CD4-positive, alpha-beta T cell treated with Interleukin-17A for 1 hour (primary cell): ENCODE measurements around the gene GIMAP8.
"Not testable (repeated sequence)": the region's sequence is repeated elsewhere in the genome, so short reads cannot be mapped to it uniquely, and the experiment has no call there.

Source experiments
- DNase-seq: peaks from one replicate; pipeline ENCODE4 v3.0.0-alpha.2; 2020

The GIMAP8 gene

GRCh38 chr7:150441524-150441923 lies 8.9 kb upstream of the GIMAP8 start:
- DNase-seq: no peak

GRCh38 chr7:150442811-150443210 lies 7.6 kb upstream of the GIMAP8 start:
- no peak for DNase-seq

GRCh38 chr7:150443793-150444540 lies 6.5 kb upstream of the GIMAP8 start:
- no peak for DNase-seq

GRCh38 chr7:150444674-150445365 lies 5.6 kb upstream of the GIMAP8 start:
- no peak for DNase-seq

GRCh38 chr7:150446288-150446938 lies 4.0 kb upstream of the GIMAP8 start:
- no peak for DNase-seq

- no peak for DNase-seq
Observed at GRCh38 chr7:150447966-150448788, 2.3 kb upstream of the GIMAP8 start.

GRCh38 chr7:150448789-150449147 lies 1.7 kb upstream of the GIMAP8 start:
- peak; percentile 92 for DNase-seq

- DNase-seq: no peak
Observed at GRCh38 chr7:150449206-150449952, 1.1 kb upstream of the GIMAP8 start.

GRCh38 chr7:150451097-150451793 lies 815 bp downstream of the GIMAP8 start:
- DNase-seq: peak; percentile 77

GRCh38 chr7:150451833-150452461 lies 1.5 kb downstream of the GIMAP8 start:
- DNase-seq: peak; percentile 52

- DNase-seq: peak; percentile 57
Observed at GRCh38 chr7:150453181-150453580, 2.8 kb downstream of the GIMAP8 start.

- no peak for DNase-seq
Observed at GRCh38 chr7:150453892-150454291, 3.5 kb downstream of the GIMAP8 start.

GRCh38 chr7:150457064-150457463 lies 6.6 kb downstream of the GIMAP8 start:
- not testable (repeated sequence) for DNase-seq

GRCh38 chr7:150458235-150458634 lies 7.8 kb downstream of the GIMAP8 start:
- no peak for DNase-seq

- no peak for DNase-seq
Observed at GRCh38 chr7:150458756-150459155, 8.3 kb downstream of the GIMAP8 start.

- DNase-seq: no peak
Observed at GRCh38 chr7:150461520-150461919, 11.1 kb downstream of the GIMAP8 start.

GRCh38 chr7:150462413-150462812 lies 12.0 kb downstream of the GIMAP8 start:
- DNase-seq: no peak

GRCh38 chr7:150463461-150463860 lies 13.0 kb downstream of the GIMAP8 start:
- peak; percentile 35 for DNase-seq

GRCh38 chr7:150464962-150465361 lies 14.5 kb downstream of the GIMAP8 start:
- DNase-seq: peak; percentile 25

GRCh38 chr7:150465414-150465813 lies 15.0 kb downstream of the GIMAP8 start:
- DNase-seq: no peak

GRCh38 chr7:150466477-150466876 lies 16.0 kb downstream of the GIMAP8 start:
- DNase-seq: no peak
